ENCODE measurements around the gene AGRN. TPM values are rescaled to one million over a fixed set of nuclear protein-coding genes. Genes with fewer than 3 reads are reported as not detected.

Gene AGRN
- total RNA-seq, 1 donor from 2014 or later: 109 TPM

DNA sequence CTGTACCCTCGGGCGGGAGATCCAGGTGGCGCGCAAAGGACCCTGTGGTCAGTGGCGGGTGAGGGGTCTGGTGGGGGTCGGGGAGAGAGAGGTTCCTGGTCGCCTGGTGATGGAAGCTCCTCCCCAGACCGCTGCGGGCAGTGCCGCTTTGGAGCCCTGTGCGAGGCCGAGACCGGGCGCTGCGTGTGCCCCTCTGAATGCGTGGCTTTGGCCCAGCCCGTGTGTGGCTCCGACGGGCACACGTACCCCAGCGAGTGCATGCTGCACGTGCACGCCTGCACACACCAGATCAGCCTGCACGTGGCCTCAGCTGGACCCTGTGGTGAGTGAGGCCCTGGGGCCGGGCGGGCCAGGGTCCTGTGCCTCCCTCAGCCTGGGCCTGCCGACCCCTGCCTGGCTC lies 23.5 kb downstream of the AGRN start:
- no peak overlapping the region for H3K27ac ChIP-seq
- intact Hi-C loops (cut with DNase I): no loop called here
- H3K36me3 ChIP-seq: peaks cover 15 to 18% of the 10 kb centered on the region in 2 donors
- H3K4me3 ChIP-seq: no peak overlapping the region
- TF ChIP-seq CTCF (IDR thresholded peaks at IDR 0.05): no peak
- H3K9me3 ChIP-seq: no peaks in the 10 kb centered on the region
- DNase-seq (ENCODE audit: low spot score in 2 of 2): no peak
- H3K4me1 ChIP-seq: peaks cover 8 to 10% of the 10 kb centered on the region in 2 donors
- no peaks in the 10 kb centered on the region for H3K27me3 ChIP-seq

DNA sequence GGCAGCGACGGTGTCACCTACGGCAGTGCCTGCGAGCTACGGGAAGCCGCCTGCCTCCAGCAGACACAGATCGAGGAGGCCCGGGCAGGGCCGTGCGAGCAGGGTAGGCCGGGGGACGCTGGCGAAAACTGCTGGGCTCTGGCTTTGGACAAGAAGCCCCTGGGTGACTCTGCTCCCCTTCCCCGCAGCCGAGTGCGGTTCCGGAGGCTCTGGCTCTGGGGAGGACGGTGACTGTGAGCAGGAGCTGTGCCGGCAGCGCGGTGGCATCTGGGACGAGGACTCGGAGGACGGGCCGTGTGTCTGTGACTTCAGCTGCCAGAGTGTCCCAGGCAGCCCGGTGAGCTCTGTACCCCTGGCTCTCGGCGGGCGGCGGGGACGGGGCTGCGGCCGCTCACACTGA lies 24.0 kb downstream of the AGRN start:
- no peak for DNase-seq (ENCODE audit: low spot score in 2 of 2)
- Histone ChIP-seq H3K4me3 (no peak overlapping the region), H3K27ac (no peak overlapping the region), H3K4me1 (peaks cover 8 to 10% of the 10 kb centered on the region in 2 donors), H3K9me3 (no peaks in the 10 kb centered on the region), H3K36me3 (peaks cover 15 to 18% of the 10 kb centered on the region in 2 donors), H3K27me3 (no peaks in the 10 kb centered on the region)
- TF ChIP-seq CTCF (IDR thresholded peaks at IDR 0.05): no peak
- intact Hi-C loops (cut with DNase I): no loop called here

GRCh38 chr1:1044455-1045078 lies 24.6 kb downstream of the AGRN start:
- no peak overlapping the region for H3K27ac ChIP-seq
- no peak for TF ChIP-seq CTCF (IDR thresholded peaks at IDR 0.05)
- no peak for DNase-seq (ENCODE audit: low spot score in 2 of 2)
- no peaks in the 10 kb centered on the region for H3K27me3 ChIP-seq
- peaks cover 8 to 10% of the 10 kb centered on the region in 2 donors for H3K4me1 ChIP-seq
- no peaks in the 10 kb centered on the region for H3K9me3 ChIP-seq
- intact Hi-C loops (cut with DNase I): no loop called here
- H3K36me3 ChIP-seq: peaks cover 15 to 18% of the 10 kb centered on the region in 2 donors
- H3K4me3 ChIP-seq: no peak overlapping the region

DNA sequence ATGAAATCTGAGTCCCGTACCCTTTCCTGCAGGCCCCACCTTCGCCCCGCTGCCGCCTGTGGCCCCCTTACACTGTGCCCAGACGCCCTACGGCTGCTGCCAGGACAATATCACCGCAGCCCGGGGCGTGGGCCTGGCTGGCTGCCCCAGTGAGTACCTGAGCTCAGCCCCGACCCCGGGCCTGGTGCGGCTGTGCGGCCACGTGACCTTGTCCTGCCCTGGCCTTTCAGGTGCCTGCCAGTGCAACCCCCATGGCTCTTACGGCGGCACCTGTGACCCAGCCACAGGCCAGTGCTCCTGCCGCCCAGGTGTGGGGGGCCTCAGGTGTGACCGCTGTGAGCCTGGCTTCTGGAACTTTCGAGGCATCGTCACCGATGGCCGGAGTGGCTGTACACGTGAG lies 25.2 kb downstream of the AGRN start:
- H3K4me1 ChIP-seq: peaks cover 4 to 5% of the 10 kb centered on the region in 2 donors
- intact Hi-C loops (cut with DNase I): no loop called here
- no peak for DNase-seq (ENCODE audit: low spot score in 2 of 2)
- no peak overlapping the region for H3K4me3 ChIP-seq
- no peaks in the 10 kb centered on the region for H3K27me3 ChIP-seq
- H3K27ac ChIP-seq: no peak overlapping the region
- H3K9me3 ChIP-seq: no peaks in the 10 kb centered on the region
- no peak for TF ChIP-seq CTCF (IDR thresholded peaks at IDR 0.05)
- H3K36me3 ChIP-seq: peaks cover 15 to 18% of the 10 kb centered on the region in 2 donors

- H3K4me1 ChIP-seq: no peaks in the 10 kb centered on the region
- no peak overlapping the region for H3K4me3 ChIP-seq
- no peak overlapping the region for H3K27ac ChIP-seq
- H3K9me3 ChIP-seq: no peaks in the 10 kb centered on the region
- no peaks in the 10 kb centered on the region for H3K27me3 ChIP-seq
- intact Hi-C loops (cut with DNase I): no loop called here
- TF ChIP-seq CTCF (IDR thresholded peaks at IDR 0.05): no peak
- H3K36me3 ChIP-seq: peaks cover 15 to 18% of the 10 kb centered on the region in 2 donors
- no peak for DNase-seq (ENCODE audit: low spot score in 2 of 2)
These were observed 26.3 kb downstream of the AGRN start for GRCh38 chr1:1046243-1046642.

DNA sequence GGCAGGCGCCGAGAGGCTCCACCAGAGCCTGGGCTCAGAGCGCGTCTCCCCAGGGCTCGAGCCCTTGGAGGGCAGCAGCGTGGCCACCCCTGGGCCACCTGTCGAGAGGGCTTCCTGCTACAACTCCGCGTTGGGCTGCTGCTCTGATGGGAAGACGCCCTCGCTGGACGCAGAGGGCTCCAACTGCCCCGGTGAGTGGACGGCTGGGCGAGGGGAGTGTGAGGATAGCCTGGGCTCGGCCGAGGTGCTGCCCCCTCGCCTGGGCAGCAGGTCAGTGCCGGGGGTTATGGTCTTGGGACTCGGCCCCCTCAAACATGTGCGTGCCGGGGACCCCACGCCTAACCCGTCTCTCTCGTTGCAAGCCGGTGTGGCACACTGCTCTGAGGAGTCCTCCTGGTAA lies 26.8 kb downstream of the AGRN start:
- Histone ChIP-seq H3K27ac (no peak overlapping the region), H3K4me1 (no peaks in the 10 kb centered on the region), H3K36me3 (peaks cover 15 to 18% of the 10 kb centered on the region in 2 donors), H3K9me3 (no peaks in the 10 kb centered on the region), H3K4me3 (no peak overlapping the region), H3K27me3 (no peaks in the 10 kb centered on the region)
- DNase-seq (ENCODE audit: low spot score in 2 of 2): no peak
- intact Hi-C loops (cut with DNase I): no loop called here
- TF ChIP-seq CTCF (IDR thresholded peaks at IDR 0.05): no peak

Measured in ascending aorta (tissue), 2 donors.